Tibial nerve (tissue), 4 donors: ENCODE data around the gene HCFC1R1.

ENCODE experiments used
- CTCF ChIP-seq, 5 experiments: fragments of 200-600 bp in 3 of 5; fragments of 450-650 bp in 2 of 5; sonication (generic) in 3 of 5; IDR thresholded peaks; one replicate each; pipeline ENCODE4 v1.5.1; 2016 to 2019; ENCODE audit warnings: antibody characterized with exemption in 5 of 5, mild to moderate bottlenecking in 3 of 5, moderate library complexity in 2 of 5
- EP300 ChIP-seq, 2 donors: sonication (generic); formaldehyde crosslinking; IDR thresholded peaks; one replicate each; pipeline ENCODE4 v1.6.1; 2017; ENCODE audit warnings: antibody characterized with exemption in 2 of 2, mild to moderate bottlenecking in 1 of 2
- POLR2A ChIP-seq, 2 donors: fragments of 450-650 bp; IDR thresholded peaks; one replicate each; pipeline ENCODE4 v1.6.1; 2017; ENCODE audit warnings: antibody characterized with exemption in 2 of 2, mild to moderate bottlenecking in 2 of 2, moderate library complexity in 2 of 2

DNA sequence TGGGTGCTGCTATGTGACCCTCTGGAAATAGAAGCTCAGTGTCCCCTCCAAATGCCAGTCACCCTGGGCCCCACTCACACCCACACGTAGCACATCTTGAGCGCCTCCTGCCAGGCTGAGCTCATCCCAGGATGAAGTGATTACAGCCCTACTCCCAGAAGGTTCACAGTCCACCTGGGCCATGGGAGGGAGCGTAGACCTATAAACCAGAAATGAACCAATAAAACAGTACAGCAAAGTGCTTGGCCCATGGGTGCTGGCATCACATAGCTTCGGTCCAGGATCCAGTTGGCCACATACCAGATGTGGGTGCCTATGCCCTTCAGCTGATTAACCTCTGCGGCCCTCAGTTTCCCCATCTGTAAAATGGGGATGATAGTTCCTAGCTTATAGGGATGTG is 15.2 kb upstream of the HCFC1R1 start:
- TF ChIP-seq EP300 (IDR thresholded peaks at IDR 0.05), result no peak
- no peak for TF ChIP-seq POLR2A (IDR thresholded peaks at IDR 0.05)
- TF ChIP-seq CTCF (IDR thresholded peaks at IDR 0.05), result no peak
